GM21528 (cell line): Measurements from ENCODE around the gene DCAF12.
A peak's percentile ranks its signal among the peaks of the same experiment; 100 is the strongest.
"Not testable (repeated sequence)": the region's sequence is repeated elsewhere in the genome, so short reads cannot be mapped to it uniquely, and the experiment has no call there.

Source experiments
- ATAC-seq: cut with Tn5 transposase; IDR thresholded peaks from one replicate; pipeline ENCODE4 v1.9.1; 2021; ENCODE audit warnings: mild to moderate bottlenecking, moderate library complexity; ENCODE audit not compliant: unreplicated experiment, low FRiP score

Gene DCAF12

DNA sequence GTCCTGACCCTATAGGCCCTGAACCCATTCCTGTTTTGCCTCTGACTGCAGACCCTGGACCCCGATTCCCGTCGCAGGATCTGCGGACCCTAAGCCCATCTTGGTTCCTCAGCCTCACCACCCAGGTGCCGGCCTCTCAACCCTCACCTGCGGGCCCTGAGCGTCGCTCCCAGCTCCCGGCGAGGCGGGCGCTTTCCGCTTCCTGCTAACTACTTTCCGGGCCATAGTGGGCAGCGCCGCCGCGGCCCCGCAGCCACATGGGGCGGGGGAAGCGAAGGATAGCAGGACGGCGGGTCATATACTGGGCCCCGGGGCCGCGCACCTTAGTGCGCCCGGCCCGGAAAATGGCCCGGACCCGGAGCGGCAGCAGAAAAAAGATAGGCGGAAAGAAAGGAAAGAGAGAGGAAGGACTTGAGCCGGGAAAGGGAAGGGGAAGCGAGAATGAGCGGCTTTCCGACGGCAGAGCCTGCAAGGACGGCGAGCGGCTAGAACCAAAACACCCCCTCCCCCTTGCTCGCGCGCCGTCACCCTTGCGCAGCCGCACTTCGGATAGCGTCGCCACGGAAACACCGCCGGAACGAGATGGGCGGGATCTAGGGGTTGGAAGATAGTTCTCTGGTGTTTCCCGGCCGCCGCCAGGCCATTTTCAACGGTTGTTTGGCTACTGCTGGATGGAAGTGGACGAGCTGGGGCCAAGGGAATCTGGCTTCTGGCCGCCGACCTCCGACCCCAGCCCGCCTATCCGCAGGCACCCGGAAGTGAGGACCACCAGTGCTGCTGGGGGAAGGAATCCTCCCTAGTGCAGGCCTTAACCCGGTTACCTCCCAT, at the start of gene DCAF12:
TSS of gene DCAF12 (minus strand) at position 492 of the 828 bp plus-strand sequence. CDS start at position 225, 267 bp downstream.
- ATAC-seq: peak; percentile 83

DNA sequence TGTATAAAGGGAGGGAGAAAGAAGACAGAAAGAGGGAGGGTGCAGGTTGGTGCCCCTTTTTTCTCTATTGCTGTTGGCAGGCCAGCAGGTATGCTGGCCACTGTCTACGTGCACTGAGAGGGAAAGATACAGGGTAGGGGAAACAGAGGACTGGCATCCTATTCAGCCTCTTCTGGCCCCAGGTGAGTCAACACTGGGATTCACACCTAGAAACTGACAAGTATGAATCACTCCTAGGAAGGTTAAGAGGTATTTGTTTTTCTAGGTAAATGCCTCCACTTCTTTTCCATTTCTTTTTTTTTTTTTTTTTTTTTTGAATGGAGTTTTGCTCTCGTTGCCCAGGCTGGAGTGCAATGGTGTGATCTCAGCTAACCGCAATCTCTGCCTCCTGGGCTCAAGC, 49.6 kb upstream of the DCAF12 start:
- no peak for ATAC-seq

DNA sequence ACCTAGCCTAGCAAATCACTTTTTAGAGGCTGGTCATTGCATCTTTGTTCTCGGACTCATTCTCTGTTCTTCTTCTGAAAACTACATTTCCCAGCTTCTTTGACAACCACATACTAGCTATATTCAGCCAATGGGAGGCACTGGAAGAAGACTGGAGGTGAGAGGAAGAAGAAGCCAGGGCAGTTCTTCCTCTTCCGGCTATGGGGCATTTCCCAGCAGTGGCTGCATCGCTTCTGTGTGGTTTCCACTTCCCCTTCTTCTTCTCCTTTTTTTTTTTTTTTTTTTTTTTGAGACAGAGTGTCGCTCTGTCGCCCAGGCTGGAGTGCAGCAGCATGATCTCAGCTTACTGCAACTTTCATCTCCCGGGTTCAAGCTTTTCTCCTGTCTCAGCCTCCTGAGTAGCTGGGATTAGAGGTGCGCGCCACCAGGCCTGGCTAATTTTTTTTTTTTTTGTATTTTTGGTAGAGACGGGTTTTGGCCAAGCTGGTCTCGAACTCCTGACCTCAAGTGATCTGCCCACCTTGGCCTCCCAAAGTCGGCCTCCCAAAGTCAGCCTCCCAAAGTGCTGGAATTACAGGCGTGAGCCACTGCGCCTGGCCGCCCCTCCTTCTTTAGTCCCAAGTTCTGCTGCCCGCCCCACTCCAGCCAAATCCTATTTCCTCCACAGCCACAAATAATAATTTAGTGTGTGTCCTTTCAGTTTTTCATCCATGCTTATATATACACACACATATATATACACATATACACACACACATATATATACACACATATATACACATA, 45.4 kb upstream of the DCAF12 start:
- ATAC-seq: peak; percentile 71

DNA sequence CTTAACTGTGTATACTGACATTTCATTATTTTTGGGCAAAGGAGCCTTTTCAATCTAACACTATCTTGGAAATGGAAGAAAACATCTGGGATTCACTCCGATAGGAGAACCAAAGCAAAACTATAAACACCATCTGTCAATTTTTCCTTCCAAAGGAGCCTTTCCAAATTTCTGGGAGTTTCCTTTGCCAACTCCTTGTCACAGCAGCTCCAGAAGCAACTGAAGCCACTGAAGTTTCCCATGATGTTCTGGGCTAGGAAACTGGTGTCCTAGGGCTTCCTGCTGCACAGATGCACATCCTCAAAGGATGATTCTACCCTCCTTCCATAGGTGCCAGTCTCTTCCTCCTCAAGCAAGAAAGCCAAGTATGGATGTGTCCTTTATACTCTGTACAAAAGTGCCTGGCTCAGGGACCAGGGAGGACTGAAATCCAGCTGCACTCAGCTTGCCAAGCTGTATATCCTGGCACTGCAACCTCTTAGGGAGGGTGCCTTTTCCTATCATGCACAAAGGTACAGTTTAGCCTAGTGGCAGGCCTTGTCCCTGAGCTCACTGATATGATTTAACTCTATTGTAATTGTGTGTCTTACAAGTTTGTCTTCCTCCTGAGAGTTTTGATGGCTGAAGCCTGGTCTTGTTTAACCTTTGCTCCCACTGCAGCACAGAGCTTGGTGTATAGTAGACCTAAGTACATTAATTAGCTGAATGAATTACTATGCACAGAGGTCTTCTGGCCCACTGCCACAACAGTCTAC, 43.9 kb upstream of the DCAF12 start:
- no peak for ATAC-seq

DNA sequence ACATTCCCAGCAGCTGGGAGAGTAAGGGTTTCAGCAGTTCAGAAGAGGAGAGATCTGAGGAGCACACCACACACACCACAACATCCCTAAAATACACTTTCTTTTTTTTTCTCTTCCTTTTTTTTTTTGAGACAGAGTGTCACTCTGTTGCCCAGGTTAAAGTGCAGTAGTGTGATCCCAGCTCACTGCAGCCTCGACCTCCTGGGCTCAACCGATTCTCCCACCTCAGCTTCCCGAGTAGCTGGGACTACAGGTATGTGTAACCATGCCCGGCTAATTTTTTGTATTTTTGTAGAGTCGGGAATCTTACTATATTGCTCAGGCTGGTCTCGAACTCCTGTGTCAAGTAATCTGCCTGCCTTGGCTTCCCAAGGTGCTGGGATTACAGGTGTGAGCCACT, 42.6 kb upstream of the DCAF12 start:
- ATAC-seq: no peak

DNA sequence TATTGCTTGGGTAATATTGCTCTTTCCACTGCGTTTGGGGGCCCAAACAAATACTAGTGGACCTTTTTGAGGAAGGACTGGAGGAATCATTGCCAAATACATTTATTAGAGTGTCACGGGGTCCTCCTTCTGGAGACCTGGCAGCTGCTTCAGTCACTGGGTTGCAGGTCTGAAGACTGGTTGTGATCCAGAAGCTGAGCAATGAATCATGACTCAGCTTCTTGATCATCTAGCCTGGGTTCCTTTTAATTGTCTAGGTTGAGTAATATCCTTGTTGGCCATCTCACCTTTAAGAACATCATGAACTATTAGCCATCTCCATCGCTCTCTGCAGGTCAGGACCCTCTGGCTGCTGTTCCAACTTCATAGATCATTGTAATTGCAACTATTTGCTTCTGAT, 36.9 kb upstream of the DCAF12 start:
- ATAC-seq: no peak

DNA sequence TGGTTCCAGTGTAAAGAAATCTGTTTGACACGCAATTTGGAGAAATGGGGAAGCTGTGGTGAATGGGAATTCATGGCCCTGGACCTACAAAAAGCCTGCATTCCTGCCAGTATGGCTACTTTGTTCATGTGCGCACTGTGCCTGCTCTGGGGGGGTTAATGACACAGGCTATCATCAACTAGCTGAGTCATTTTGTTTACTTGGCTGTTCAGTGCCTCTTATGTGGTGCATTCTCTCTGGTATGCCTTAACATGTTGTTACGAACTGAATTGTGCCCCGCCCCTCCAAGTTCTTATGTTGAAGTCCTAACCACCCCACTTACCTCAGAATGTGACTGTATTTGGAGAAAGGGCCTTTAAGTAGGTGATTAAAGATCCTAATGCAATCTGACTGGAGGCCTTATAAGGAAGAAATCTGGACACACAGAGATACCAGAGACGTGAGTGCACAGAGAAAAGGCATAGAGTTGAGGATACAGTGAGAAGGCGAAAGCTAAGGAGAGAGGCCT, 31.9 kb upstream of the DCAF12 start:
- no peak for ATAC-seq

DNA sequence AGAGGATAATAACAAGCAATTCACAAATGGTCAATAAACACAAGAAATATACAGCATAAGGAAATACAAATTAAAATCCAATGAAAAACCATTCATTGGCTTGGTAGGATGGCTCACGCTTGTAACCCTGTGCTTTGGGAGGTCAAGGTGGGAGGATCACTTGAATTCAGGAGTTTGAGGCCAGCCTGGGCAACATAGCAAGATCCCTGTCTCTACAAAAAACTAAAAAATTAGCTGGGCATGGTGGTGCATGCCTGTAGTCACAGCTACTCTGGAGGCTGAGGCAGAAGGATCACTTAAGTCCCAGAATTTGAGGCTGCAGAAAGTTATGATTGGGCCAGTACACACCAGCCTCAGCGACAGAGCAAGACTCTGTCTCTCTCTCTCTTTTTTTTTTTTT, 31.4 kb upstream of the DCAF12 start:
- ATAC-seq: no peak

DNA sequence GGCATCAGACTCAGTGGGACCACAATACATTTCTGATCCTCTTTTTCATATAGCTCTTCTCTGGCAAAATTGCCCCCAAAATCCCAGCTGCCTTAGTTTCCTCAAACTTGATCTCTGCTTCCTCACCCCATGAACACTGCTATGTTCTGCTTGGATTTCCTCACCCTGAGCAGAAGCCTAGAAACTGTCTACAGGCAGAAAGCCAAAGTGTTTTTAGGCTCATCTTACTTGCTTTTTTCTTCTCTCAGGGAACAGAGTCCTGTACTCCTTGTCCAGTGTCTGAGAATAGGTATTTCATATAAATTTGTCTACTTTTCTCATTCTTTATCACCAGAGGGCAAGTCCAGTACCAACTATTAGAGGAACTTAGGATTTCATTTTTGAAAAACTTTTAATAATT, 30.8 kb upstream of the DCAF12 start:
- no peak for ATAC-seq

DNA sequence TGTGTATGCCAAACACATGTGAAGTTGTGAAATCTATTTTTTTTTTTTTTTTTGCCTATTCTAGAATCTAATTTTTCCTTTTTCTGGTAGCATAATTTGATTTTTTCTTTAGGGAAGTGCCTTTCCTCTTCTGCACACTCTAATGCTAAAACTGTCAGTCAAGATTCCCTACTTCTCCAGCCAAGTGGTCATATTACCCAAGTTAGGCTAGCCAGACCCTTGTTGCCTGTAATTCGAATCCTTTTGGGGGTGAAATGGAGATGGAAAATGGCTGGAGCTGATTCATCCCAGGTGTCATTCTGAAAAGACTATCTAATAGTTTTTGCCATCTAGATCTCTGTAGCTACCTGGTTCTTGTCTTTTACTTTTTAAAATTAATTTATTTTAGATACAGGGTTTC, 27.6 kb upstream of the DCAF12 start:
- no peak for ATAC-seq

DNA sequence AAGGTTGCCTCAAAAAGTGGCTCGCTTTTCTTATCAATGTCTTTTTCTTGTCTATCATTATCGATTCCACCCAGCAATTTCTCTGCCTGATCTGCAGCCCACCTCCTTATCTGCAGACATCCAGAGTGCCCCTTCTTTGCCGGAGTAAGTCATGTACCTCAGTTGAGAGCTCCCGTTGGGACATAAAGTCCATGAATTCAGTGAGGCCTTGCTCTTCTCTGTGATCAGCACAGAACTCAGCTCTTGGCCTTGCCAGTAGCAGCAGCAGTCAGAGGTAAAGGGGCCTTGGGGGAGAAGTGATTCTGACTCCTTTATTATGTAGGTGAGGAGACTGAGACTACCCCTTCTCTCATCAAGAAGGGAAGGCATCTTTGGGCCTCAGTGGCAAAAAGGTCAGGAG, 24.9 kb upstream of the DCAF12 start:
- ATAC-seq: no peak

DNA sequence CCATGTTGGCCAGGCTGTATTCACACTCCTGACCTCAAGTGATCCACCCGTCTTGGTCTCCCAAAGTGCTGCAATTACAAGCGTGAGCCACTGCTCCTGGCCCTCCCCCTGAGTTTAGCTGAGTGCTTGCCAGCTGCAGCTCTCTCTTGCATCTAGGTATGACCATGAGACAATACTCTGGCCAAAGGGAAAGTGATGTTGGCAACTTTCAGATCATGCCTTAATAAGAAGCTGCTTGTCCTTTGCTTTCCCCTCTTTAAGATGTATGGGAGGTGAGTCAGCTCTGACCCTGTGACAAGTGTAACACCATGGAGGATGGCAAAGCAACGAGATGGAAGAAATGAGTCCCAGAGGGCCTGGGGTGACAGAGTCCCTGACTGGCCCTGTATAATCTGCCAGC, 18.7 kb upstream of the DCAF12 start:
- ATAC-seq: no peak

DNA sequence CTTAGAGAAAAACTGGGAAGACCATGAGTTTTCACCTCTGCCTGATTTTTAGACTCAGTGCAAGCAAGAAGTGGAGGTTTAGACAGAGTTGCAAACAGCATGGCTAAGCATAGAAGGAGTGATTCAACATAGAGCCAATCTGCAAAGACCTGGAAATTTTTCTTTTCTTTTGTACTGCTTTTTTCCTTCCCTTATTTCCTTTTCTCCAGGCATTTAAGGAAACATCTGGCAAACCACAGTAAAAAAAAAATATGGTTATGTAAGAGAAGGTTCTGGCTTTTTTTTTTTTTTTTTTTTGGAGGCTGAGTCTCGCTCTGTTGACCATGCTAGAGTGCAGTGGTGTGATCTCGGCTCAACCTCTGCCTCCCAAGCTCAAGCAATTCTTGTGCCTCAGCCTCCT, 16.6 kb upstream of the DCAF12 start:
- no peak for ATAC-seq

DNA sequence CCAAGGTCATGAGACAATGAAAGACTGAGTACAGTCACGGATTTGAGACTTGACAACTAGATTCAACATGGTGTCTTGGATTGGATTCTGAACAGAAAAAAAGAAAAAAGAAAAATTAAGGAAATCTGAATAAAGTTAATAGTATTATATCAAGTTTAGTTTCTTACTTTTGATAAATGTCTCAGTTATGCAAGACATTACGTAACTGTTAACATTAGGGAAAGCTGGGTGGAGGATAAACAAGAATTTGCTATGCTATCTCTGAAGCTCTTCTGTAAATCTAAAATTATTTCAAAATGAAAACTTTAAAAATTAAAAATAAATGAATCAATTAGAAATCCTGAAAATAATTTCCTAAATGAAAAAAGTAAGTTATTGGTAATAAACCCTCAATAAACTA, 14.4 kb upstream of the DCAF12 start:
- ATAC-seq: no peak

DNA sequence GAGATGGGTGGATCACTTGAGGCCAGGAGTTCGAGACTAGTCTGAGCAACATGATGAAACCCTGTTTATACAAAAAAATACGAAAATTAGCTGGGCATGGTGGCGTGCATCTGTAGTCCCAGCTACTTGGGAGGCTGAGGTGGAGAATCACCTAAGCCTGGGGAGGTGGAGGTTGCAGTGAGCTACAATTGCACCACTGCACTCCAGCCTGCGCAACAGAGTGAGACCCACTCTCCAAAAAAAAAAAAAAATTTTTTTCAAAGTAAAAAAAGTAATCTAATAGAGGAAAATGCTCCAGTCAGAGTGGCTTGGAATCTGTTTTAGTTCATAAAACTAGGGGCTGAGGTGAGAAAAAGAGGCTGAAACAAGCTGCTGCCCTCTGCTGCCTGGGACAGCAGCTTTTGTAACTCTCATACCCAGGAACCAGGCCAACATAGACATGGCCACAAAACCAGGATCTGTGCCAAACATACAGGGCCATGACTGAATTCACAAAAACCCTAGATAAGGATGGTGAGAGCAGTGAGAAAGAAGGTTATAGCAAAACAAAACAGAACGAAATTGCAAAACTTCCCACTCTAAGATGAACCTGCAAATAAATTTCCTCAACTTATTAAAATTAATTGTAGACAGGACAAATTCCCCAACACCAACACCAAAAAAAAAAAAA, 13.1 kb upstream of the DCAF12 start:
- ATAC-seq: no peak

DNA sequence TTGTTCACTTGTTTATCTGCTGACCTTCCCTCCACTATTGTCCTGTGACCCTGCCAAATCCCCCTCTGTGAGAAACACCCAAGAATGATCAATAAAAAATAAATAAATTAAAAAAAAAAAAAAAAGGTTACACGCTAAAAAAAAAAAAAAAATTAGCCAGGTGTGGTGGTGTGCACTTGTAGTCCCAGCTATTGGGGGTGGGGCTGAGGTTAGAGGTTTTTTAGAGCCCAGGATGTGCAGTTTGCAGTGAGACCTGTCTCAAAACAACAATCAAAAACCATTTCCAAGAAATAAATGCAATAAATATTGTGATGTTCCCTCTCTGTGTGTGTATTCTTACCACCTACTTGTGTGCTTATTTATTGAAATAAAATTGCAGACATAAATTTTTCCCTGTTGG, 12.1 kb upstream of the DCAF12 start:
- not testable (repeated sequence) for ATAC-seq

DNA sequence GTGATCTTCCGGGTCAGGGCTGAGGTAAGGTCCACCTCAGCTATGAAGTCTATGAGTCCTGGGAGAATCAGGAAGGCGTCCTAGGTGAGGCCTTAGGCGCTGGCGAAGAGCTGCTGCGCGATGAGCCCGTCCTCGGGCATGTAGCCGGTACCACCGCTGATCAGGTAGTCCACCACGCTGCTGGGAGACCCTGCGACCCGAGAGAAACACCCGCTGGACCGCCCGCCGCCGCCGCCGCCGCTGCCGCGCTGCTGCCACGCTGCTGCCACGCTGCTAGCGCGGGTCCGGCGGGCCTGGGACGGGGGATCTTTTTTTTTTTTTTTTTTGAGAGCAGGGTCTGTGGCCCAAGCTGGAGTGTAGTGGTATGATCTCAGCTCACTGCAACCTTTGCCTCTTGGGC, 8.0 kb upstream of the DCAF12 start:
- ATAC-seq: no peak

DNA sequence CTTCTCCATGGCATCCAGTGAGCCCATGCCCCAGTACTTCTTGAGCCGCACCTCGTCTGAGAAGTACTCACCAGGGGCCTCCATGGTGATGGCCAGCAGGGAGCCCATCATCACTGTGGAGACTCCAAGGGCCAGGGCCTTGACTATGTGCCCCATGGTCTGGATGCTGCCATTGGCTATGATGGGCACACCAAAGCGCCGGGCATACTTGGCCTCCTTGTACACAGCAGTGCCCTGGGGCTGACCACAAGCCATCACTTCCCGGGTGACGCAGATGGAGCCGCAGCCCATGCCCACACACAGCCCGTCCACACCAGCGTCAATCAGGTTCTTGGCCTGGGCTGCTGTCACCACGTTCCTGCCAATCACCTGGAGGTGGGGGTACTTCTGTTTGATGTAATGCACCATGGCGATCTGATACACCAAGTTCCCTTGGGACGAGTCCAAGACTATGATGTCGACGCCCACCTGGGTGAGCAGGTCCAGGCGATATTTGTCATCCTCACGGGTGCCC, 7.0 kb upstream of the DCAF12 start:
- no peak for ATAC-seq

DNA sequence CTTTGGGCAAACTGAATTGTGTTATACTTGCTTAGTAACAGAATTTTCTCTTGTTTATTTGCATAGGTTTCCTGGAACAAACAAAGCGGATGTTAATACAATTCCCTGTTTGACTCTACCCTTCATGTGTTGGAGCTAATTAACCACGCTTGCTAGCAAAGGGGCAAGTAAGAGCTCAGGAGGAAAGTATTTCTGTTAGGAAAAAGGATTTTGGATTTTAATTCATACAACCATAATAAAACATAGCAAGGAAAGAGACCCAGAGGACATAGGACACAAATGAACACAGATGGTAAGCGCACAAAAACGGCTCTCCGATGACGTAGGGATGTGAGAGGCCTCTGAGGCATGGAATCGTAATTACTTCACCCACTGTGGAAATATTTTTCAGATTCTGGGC, 5.1 kb upstream of the DCAF12 start:
- no peak for ATAC-seq
